Umbilical cord (tissue), 2 donors: ENCODE data around the gene MYLK. TPM values are rescaled to one million over a fixed set of nuclear protein-coding genes. Genes with fewer than 3 reads are reported as not detected.

Experiments used
- DNase-seq: peaks from one replicate; pipeline ENCODE4 v3.0.0-alpha.2; 2015; ENCODE audit warnings: low spot score
- total RNA-seq: library from RNA; depleted of rRNA; stranded (reverse); fragments of >200 nt; gene quantifications from one replicate; pipeline ENCODE4 v1.2.3, GENCODE V29; 2014; ENCODE audit warnings: low replicate concordance; ENCODE audit not compliant: insufficient read depth

Gene MYLK
- total RNA-seq, 1 donor from 2014 or later, result 1,145 TPM

DNA sequence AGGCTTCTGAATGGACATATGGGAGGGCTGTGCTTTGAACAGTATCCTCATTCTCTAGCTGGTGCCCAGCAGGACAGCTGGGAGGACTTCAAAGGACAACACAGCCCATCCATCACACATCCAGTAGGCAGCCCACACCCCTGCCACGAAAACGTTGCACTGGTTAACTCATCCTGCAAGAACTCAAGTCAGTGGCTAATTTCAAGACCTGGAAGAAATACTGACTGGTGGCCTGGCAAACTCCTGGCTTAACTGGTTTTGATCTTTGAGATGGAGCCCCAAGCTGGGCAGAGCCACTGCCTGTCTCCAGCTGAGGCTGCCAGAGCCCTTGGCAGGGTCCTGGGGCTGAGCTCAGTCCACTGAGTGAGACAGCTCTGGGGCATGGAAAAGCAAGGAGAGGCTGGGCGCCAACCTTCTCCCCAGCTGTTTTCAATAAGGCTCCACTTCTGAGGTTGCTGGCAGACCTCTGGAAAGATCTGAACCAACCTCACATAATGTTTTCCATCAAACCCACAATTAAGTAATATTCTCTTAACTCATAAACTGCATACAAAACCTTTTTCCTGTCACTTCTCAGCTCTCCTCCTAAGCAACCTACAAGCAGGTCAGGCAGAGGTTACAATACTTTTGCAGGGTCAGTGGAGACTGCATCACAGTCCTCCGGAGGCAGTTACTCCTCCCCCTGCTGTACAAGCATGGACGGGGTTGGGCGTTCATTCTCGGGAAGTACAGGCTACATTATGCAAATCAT, 110.3 kb downstream of the MYLK start:
- peak; percentile 55 for DNase-seq

DNA sequence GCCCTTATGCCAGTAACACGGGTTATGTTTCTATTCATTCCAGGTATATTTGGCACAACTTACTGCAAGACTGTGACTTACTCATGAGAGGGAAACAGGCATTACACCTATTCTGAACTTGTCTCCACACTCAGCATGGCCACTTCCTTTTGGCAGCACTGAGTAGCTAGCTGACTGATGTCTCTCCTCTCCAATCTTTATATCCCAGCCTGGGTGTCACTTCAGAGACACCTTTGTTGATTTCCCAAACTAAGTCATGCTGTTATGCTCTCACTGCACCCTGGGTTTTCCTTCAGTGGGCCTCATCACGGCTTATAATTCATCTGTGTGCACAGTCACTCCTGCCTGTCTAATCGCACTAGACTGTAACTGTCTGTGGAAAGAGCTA, 114.8 kb downstream of the MYLK start:
- DNase-seq, result no peak

DNA sequence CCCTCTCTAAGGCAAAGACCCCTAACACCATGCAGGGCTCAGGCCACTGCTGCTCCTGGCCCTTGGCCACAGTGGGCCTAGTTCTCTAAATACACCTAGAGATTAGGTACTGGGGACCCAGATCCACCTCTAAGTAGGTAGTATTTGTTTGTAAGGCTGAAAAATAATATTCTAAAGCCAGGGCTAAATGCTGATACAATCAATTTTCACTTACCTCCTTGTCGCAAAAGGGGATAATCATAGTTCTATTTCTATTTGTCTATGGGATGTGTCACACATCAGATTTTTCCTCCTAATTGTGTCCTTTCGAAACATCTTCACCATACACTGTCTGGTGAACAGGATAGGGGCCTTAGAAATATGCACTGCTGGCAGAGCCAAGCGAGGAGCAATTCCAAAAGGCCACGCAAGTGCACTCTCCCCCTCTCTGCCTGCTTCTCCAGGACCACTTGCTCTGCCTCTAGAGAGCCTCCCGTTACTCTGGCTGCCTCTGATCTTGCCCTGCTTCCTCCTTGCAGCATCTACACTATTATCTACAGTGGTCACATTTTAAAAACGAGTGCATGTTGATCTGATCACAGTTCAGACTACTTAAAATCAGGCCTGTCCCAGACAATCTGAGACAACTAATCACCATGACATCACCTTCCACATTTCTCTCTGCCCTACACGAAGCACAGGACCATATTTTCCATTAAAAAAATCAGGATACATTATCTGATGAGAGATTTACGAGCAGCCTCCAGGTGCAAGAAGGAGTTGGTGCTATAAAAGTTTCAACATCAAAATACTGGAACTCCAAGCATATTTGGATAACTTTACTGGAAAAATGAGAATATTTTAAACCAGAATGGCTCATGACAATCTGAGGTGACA, 115.4 kb downstream of the MYLK start:
- no peak for DNase-seq

GRCh38 chr3:123767564-123768292, 116.4 kb downstream of the MYLK start:
- no peak for DNase-seq

DNA sequence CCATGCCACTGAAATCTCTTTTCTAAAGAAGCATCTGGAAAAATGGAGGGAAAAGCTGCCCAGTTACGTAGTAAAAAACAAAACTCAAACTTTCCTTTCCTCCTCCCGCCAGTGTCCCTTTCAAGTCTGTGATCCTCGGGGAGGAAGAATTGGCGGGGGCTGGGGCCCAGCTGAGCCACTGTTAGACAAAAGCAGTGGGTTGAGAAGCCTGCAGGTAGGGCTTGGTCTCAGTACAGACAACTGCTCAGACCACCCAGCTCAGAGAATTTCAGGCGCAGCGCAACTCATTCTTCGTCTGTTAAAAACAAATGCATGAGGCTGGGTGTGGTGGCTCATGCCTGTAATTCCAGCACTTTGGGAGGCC, 117.1 kb downstream of the MYLK start:
- no peak for DNase-seq

- no peak for DNase-seq
Observed at GRCh38 chr3:123766193-123767008, 117.7 kb downstream of the MYLK start.

DNA sequence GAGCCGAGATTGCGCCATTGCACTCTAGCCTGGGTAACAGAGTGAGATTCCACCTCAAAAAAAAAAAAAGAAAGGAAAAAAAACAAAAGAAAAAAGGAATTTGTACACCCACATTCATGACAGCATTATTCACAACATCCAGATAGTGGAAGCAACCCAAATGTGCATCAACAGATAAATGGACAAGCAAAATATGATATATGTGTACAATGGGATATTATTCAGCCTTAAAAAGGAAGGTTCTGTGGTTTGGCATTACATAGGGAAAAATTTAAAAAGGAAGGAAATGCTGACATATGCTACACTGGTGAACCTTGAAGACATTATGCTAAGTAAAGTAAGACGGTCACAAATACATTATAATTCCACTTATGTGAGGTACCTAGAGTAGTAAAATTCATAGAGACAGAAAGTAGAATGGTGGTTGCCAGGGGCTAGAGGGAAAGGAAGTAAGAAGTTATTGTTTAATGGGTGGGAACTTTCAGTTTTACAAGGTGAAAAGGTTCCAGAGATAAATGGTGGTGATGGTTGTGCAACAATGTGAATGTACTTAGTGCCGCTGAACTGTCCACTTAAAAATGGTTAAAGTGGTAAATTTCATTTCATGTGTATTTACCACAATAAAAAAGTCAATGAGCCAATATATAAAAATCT, 118.5 kb downstream of the MYLK start:
- no peak for DNase-seq

DNA sequence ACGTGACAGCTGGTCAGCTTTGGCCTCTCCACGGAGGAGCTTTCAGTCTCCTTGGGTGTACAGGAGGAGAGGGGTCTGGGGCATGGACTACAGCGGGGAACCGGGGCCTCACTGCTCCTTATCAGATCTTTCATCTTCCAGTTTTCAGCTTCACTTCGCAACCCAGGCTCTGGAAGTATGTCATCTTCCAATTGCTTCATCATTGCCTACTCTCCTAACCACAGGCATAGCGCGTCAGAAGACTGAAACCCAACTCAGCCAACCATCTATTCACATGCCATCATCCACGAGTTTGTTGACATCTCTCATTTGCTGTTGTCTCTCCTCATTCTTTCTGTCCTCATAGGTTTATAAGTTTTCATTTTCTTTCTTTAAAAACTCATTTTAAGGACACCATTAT, 119.5 kb downstream of the MYLK start:
- DNase-seq, result no peak

- DNase-seq, result no peak
Observed at GRCh38 chr3:123762805-123763204, 121.3 kb downstream of the MYLK start.

DNA sequence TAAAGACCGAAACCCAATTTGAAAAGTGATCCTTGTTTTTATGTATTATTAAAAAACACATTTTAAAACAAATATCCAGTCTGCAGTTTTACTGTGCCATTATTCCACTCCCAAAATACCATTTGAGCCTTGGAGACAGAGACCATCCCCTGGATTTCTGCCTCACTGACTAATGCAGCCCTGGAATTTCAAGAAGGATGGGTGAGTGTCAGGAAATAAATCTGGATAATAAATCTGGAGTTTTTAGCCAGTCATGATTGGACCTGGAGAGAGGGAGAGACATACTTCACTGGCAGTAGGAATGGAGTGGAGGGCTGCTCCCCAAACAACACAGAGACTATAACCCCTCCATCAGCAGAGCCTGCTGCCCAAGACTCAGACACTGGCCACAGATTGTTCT, 123.3 kb downstream of the MYLK start:
- peak; percentile 23 for DNase-seq

DNA sequence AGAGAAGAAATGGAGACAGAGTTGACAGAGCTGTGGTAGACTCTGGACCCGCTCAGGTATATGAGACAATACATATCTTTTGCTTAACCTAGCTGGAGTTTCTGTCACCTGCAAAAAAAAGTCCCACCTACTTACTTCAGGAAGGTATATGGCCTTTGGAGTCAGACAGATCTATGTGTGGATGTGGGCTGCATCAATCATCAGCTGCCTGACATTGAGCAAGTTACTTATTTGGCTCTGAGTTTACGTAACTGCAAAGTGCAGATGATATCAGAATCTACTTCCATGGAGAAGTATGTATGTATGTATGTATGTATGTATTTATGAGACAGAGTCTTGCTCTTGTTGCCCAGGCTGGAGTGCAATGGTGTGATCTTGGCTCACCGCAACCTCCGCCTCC, 124.3 kb downstream of the MYLK start:
- no peak for DNase-seq

DNA sequence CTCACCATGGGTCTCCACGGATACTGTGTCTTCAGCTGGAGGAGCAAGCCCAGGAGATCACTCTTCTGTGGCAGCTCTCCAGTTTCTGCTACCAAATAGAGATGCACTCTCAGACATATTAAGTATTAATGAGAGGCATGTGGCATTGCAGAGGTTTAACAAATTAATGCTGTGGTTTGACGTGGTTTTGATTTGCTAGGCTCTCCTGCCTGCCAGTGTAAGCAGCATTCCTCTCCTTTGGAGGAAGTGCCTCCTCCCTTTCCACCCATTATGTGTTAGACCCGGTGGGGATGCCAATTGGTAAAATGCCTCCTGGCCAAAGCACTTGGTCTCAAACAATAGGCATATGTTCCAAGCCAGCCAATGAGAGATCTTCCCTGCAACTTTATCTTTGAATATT, 124.8 kb downstream of the MYLK start:
- DNase-seq, result no peak

DNA sequence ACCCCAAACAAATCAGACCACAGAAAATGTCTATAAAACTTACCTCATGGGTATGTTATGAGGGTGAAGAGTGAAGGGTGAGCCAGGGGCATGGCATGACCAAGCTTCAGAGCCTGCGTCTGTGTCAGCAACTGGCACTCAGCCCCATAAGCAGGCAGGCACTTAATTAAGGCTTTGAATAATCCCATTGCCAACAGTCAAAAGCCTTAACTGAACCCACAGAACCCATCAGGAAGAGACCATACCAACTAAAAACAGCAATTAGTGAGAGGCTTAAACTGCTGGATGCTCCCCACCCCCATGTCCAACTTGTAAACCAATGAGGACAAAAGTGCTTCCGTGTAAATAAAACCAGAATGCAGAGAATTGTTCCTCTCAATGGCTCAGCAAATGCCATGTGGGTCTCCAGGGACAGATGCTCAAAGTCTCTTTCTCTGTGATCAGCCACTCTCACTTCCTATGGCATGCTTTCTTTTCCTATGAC, 126.0 kb downstream of the MYLK start:
- DNase-seq, result no peak

- DNase-seq, result peak; percentile 38
Observed at GRCh38 chr3:123757281-123757940, 126.7 kb downstream of the MYLK start.

DNA sequence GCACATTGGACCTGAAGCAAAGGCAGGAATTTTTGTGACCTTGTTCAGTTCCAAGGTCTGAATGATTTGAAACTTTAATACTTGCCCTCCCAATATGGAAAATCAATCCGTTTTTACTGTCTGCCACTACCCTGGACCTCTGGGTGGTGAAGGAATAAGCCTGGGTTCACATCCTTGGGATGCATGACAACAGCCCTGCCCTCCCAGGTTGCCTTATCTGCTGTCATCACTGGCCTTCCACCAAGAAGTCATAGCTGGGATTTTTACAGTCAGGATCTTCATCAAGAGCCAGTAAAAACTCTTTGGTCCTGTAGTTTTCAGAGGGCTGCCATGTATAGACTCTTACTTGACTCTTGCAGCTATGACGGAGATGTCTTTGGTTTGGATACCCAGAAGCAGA, 128.6 kb downstream of the MYLK start:
- DNase-seq, result no peak

DNA sequence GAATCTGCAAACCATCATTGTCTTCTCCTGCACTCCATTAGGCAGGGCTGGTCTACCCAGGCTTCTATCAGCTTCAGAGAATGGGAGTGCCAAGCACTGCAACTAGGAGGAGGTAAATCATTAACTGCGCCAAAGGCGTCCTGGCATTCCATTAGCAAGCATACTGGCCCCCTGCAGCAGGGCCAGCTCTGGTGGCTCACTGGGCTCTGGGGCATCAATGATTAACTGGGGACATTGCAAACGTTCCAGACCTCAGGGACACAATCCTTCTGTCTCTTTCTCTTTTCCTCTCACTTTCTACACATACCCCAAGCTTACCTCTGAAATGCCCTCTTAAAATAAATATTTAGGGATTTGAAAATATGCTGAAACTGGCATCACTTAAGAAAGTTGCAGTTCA, 129.0 kb downstream of the MYLK start:
- DNase-seq, result no peak

GRCh38 chr3:123753286-123753685, 130.8 kb downstream of the MYLK start:
- DNase-seq, result no peak

GRCh38 chr3:123752228-123752627, 131.9 kb downstream of the MYLK start:
- DNase-seq, result no peak

DNA sequence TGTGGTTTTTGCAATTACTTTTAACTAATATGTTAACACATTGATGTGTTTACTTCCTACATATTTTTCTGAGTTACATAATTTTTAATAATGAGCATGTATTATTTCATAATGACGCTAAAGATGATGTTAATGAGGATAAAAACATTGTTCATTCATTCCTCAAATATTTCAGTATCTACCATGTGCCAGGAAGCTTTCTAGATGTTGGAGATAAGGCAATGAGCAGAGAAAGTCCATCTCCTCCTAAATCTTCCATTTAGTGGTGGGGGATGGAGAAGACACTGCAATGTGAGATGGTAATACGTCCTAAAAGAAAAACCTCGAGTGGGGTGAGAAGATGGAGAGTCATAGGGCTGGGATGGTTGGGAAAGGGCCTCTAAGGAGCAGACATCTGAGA, 132.7 kb downstream of the MYLK start:
- no peak for DNase-seq
